HCT116 (cell line): ENCODE measurements around the gene TNFAIP2.

Source experiments
- ATF3 ChIP-seq: IDR thresholded peaks from 2 replicates; pipeline ENCODE4 v1.6.1; 2012
- CEBPB ChIP-seq: IDR thresholded peaks from 2 replicates; pipeline ENCODE4 v1.6.1; 2012; ENCODE audit warnings: low read depth
- CTCF ChIP-seq, 3 experiments: fragments of 200-600 bp in 1 of 3; sonication (generic) in 1 of 3; IDR thresholded peaks in 2 of 3; conservative IDR thresholded peaks in 1 of 3; 2 replicates each; pipeline ENCODE4 v1.5.1; 2012 to 2017; ENCODE audit warnings: low read depth in 2 of 3, low read length in 2 of 3, antibody characterized with exemption in 1 of 3, borderline replicate concordance in 1 of 3, control low read depth in 1 of 3, mild to moderate bottlenecking in 1 of 3, mixed read lengths in 1 of 3, mixed run types in 1 of 3, moderate library complexity in 1 of 3; ENCODE audit not compliant: insufficient read depth in 1 of 3
- ELF1 ChIP-seq: IDR thresholded peaks from 2 replicates; pipeline ENCODE4 v1.6.1; 2012; ENCODE audit warnings: low read depth, borderline replicate concordance
- EZH2 ChIP-seq: fragments of 200-600 bp; sonication (generic); IDR thresholded peaks from 2 replicates; pipeline ENCODE4 v1.6.1; 2017; ENCODE audit warnings: antibody characterized with exemption, mixed run types
- EZH2phosphoT487 ChIP-seq: fragments of 200-600 bp; IDR thresholded peaks from 2 replicates; pipeline ENCODE4 v1.6.1; 2018; ENCODE audit warnings: antibody characterized with exemption, borderline replicate concordance
- POLR2A ChIP-seq: IDR thresholded peaks from 2 replicates; pipeline ENCODE4 v1.7.0; 2011; ENCODE audit warnings: borderline replicate concordance; ENCODE audit not compliant: insufficient read depth, insufficient read length; ENCODE audit errors: extremely low read depth
- RAD21 ChIP-seq: IDR thresholded peaks from 2 replicates; pipeline ENCODE4 v1.6.1; 2012; ENCODE audit warnings: low read depth, mild to moderate bottlenecking
- REST ChIP-seq: IDR thresholded peaks from 2 replicates; pipeline ENCODE4 v1.6.1; 2012; ENCODE audit warnings: low read depth
- SIN3A ChIP-seq: IDR thresholded peaks from 2 replicates; pipeline ENCODE4 v1.6.1; 2012; ENCODE audit warnings: low read depth
- SP1 ChIP-seq: IDR thresholded peaks from 2 replicates; pipeline ENCODE4 v1.6.1; 2012; ENCODE audit warnings: low read depth
- TCF7L2 ChIP-seq: IDR thresholded peaks from 2 replicates; pipeline ENCODE4 v1.7.0; 2011; ENCODE audit warnings: borderline replicate concordance, inconsistent platforms; ENCODE audit not compliant: insufficient read depth, insufficient read length; ENCODE audit errors: extremely low read depth

GRCh38 chr14:103116636-103117035 lies 6.6 kb upstream of the TNFAIP2 start:
- TF ChIP-seq CTCF (IDR thresholded peaks at IDR 0.05 in 2 of 3, conservative IDR thresholded peaks at IDR 0.05 in 1 of 3; ENCODE audit: borderline replicate concordance in 1 of 3, insufficient read depth in 1 of 3, low read depth in 2 of 3, low read length in 2 of 3), result no peak
- no peak for TF ChIP-seq EZH2
- no peak for TF ChIP-seq ATF3
- TF ChIP-seq CEBPB, result no peak
- TF ChIP-seq RAD21, result no peak
- TF ChIP-seq POLR2A, result no peak
- TF ChIP-seq TCF7L2, result no peak
- TF ChIP-seq SIN3A, result no peak
- TF ChIP-seq REST, result no peak
- TF ChIP-seq ELF1, result no peak
- TF ChIP-seq EZH2phosphoT487, result no peak
- TF ChIP-seq SP1, result no peak
